NB4 (cell line): Measurements from ENCODE around the gene BID.

ENCODE experiments used
- POLR2A ChIP-seq: IDR thresholded peaks from 2 replicates; pipeline ENCODE4 v1.6.1; 2011; ENCODE audit warnings: mild to moderate bottlenecking; ENCODE audit not compliant: insufficient read length; ENCODE audit errors: extremely low read depth
- TF ChIP-seq, protein P1 (sequence below): IDR thresholded peaks from one replicate; pipeline ENCODE4 v1.5.1; 2012; ENCODE audit warnings: low read depth, low read length
- TF ChIP-seq, protein P2 (sequence below): IDR thresholded peaks from 2 replicates; pipeline ENCODE4 v1.6.1; 2011; ENCODE audit warnings: low read depth, low read length

DNA sequence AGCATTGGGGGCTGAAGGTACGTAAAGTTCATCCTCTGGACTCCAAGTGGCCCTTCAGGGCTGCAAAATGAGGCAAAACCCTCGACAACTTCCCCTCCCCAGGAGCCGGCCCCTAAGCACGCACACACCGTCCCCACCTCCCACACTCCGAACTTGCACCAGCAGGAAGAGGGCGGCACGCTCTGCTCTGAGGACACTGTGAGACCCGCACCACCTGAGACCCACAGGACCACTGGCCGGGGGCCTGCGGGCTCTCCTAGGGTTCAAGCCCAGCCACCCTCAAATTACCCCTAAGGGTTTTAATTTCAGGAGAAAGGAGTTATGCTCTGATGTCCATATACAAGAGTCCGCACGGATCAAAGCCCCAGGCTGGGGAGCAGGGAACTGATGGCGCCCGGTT, 49.7 kb upstream of the BID start:
- no peak for TF ChIP-seq POLR2A
- TF ChIP-seq, protein P1, sequence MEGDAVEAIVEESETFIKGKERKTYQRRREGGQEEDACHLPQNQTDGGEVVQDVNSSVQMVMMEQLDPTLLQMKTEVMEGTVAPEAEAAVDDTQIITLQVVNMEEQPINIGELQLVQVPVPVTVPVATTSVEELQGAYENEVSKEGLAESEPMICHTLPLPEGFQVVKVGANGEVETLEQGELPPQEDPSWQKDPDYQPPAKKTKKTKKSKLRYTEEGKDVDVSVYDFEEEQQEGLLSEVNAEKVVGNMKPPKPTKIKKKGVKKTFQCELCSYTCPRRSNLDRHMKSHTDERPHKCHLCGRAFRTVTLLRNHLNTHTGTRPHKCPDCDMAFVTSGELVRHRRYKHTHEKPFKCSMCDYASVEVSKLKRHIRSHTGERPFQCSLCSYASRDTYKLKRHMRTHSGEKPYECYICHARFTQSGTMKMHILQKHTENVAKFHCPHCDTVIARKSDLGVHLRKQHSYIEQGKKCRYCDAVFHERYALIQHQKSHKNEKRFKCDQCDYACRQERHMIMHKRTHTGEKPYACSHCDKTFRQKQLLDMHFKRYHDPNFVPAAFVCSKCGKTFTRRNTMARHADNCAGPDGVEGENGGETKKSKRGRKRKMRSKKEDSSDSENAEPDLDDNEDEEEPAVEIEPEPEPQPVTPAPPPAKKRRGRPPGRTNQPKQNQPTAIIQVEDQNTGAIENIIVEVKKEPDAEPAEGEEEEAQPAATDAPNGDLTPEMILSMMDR = no peak
- TF ChIP-seq, protein P2, sequence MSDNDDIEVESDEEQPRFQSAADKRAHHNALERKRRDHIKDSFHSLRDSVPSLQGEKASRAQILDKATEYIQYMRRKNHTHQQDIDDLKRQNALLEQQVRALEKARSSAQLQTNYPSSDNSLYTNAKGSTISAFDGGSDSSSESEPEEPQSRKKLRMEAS = no peak
